ENCODE results near the gene EMSY.
"Not testable (repeated sequence)": the region's sequence is repeated elsewhere in the genome, so short reads cannot be mapped to it uniquely, and the experiment has no call there.

EMSY gene, protein sequence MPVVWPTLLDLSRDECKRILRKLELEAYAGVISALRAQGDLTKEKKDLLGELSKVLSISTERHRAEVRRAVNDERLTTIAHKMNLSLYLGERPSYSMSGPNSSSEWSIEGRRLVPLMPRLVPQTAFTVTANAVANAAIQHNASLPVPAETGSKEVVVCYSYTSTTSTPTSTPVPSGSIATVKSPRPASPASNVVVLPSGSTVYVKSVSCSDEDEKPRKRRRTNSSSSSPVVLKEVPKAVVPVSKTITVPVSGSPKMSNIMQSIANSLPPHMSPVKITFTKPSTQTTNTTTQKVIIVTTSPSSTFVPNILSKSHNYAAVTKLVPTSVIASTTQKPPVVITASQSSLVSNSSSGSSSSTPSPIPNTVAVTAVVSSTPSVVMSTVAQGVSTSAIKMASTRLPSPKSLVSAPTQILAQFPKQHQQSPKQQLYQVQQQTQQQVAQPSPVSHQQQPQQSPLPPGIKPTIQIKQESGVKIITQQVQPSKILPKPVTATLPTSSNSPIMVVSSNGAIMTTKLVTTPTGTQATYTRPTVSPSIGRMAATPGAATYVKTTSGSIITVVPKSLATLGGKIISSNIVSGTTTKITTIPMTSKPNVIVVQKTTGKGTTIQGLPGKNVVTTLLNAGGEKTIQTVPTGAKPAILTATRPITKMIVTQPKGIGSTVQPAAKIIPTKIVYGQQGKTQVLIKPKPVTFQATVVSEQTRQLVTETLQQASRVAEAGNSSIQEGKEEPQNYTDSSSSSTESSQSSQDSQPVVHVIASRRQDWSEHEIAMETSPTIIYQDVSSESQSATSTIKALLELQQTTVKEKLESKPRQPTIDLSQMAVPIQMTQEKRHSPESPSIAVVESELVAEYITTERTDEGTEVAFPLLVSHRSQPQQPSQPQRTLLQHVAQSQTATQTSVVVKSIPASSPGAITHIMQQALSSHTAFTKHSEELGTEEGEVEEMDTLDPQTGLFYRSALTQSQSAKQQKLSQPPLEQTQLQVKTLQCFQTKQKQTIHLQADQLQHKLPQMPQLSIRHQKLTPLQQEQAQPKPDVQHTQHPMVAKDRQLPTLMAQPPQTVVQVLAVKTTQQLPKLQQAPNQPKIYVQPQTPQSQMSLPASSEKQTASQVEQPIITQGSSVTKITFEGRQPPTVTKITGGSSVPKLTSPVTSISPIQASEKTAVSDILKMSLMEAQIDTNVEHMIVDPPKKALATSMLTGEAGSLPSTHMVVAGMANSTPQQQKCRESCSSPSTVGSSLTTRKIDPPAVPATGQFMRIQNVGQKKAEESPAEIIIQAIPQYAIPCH (N-terminal part only)

DNA sequence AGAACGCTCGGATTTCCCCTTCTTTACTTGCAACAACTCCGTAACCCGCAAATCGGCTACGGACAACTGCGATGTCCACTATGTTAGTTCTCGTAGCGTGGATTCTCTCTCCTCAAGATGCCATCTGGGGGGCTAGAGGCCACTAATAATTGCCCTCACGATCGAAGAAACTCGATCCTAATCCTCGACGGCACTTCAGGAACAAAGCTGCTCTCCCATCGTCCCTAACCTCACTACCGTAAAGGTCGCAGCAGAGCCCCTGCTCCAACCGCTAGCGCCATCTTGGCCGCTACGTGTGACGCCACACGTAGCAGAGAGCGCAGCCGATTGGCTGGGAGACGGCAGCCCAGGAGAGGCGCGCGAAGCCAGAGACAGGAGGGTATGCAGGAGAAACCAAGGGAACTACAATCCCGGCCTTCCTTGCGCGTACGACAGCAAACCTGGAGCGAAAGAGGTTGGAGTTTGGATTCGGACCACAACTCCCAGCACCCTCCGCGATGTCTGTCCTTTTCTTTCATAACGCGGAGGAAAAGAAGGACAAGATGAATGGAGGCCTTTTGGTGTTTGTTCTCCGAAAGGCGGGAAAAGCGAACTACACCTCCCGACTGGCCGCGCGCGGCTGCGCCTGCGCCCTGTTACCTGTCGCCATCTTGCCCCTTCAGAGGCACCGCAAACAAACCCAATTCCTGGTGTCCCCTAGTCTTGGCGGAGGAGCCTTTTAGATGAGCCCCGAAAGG, at the start of gene EMSY:
Gene EMSY (plus strand): TSS at position 635 of the 737 bp plus-strand sequence. CDS start 1,921 bp downstream, outside the sequence.
- peak; percentile 99 for DNase-seq

GRCh38 chr11:76395296-76395695, 49.5 kb upstream of the EMSY start:
- no peak for DNase-seq

- no peak for DNase-seq
Measured at GRCh38 chr11:76397383-76397782, 47.4 kb upstream of the EMSY start.

GRCh38 chr11:76400967-76401366, 43.9 kb upstream of the EMSY start:
- DNase-seq: no peak

DNA sequence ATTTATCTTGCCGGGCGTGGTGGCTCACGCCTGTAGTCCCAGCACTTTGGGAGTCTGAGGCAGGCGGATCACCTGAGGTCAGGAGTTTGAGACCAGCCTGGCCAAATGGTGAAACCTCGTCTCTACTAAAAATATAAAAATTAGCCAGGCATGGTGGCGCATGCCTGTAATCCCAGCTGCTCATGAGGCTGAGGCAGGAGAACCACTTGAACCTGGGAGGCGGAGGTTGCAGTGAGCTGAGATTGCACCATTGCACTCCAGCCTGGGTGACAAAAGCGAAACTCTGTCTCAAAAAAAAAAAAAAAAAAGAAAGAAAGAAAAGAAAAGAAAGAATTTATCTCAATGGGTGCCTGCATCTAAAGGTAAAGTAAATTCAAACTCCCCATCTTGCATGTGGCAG, 43.3 kb upstream of the EMSY start:
- not testable (repeated sequence) for DNase-seq

GRCh38 chr11:76406359-76406758, 38.5 kb upstream of the EMSY start:
- no peak for DNase-seq

DNA sequence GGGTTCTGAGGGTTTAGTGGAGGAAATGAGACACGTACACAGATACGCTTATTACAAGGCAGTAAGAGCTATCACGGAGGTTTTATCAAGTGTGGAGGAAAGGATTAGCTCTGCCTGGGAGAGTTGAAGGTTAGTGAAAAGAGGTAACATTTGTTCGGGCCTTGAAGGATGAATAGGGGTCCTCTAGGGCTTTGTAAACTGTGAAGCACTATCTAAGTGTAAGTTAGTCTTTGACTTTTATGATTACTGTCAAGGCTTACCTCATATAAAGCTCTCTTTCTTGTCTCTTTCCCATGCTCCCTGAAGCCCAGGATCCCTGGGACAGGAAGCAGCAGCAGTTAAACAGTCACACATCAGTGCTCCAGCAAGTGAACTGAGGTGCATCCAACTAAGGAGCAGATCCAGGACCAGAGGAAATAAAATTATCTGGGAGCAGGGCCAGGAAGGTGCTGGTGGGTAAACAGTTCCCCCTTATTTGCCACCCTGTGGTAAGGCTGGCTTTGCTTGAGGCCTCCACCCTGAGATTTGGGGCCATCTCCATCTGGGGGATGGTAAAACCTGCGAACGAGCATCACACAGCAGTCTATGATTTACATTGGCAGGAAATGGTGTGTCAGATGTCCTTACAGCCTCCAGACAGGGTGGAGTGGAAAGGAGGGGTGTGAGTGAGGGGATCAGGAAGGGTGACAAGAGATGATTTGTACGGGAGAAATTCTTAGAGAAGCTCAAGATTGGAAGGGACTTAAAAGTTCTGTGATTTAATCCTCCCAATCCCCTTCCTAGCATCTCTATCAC, 36.5 kb upstream of the EMSY start:
- DNase-seq: no peak

DNA sequence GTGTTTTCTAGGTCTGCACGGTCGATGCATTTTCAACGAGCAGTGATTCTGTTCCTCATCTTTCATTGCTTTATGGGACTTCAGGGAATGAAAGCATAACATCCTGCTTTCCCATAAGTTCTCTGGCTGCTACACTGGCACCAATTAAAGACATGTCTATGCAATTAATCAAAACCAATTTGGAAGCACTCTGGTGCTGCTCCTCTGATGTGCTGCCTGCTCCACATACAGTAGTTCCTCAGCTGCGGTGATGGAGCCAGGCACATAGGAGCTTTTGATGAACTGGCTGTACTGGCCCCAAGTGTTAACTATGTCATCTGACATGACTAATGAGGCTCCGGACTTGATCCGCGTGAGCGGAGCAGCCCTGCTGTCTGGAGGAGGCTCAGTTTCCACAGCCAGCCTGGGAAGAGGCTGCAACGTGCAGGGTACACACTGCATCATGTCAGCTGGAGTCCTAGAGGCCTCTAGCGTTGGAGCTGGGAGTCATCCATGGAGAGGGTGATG, 33.9 kb upstream of the EMSY start:
- no peak for DNase-seq

DNA sequence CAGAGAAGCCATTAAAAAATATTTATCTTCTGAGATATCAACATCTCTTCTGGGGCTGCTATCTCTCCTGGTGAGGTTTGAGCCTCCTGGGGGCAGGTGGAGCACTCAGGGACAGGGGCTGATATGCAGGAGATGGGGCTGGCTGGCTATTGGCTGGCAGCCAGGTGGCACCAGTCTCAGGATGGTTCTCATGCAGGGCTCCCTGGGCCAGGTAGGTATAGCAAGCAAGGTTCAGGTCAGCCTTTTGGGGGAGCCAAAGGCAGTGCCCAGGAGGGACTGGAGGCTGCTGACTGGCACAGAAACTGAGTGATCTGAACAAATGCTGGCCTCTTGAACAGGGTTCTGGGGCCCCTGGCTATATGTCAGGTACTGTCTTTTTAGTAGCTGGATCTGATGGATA, 29.7 kb upstream of the EMSY start:
- DNase-seq: no peak

- peak; percentile 66 for DNase-seq
Measured at GRCh38 chr11:76419896-76420295, 24.9 kb upstream of the EMSY start.

GRCh38 chr11:76424379-76424778, 20.4 kb upstream of the EMSY start:
- DNase-seq: no peak

- DNase-seq: no peak
Measured at GRCh38 chr11:76424891-76425290, 19.9 kb upstream of the EMSY start.

DNA sequence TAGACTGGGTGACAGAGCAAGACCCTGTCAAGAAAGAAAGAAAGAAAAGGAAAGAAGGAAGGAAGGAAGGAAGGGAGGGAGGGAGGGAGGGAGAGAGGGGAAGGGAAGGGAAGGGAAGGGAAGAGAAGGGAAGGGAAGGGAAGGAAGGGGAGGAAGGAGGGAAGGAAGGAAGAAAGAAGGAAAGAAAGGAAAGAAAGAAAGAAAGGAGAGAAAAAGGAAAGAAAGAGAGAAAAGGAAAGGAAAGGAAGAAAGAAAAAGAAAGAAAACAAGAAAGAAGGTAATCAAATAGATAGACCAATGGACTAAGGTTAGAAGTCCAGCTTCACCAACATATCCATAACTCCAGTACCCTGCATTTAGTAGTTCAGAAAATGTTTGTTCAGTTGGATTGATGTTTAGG, 18.2 kb upstream of the EMSY start:
- no peak for DNase-seq

- DNase-seq: no peak
Measured at GRCh38 chr11:76436020-76436419, 8.8 kb upstream of the EMSY start.

DNA sequence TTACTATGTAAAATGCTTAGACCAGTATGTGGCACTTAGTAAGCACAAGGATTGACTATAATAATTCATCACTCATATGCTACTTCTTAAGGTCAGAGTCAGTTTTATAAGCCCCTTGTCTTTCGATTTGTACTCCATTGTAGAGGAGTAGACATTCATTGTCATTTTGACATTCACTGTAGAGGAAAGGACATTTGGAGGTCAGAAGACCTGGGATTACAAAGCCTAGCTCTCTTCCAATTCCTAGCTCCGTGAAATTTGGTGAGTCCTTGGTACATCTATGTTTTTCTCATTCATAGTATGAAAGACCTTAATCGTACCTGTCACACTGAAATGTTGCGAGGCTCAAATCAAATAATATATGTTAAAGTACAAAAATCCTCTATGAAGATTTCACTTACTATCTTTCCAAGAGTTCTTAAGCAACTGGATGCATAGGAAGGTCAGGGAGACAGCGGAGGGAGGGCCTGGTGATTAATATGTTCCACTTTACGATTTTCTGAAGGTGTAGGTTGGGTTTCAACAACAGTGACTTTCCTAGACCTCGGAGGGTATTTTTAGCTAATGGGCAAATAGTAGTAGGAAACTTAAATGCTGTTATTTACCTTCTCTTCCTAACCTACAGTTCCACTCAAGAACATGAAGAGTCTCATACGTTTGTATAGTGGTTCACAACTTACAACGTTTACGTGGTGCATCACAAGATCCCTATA, 1.4 kb upstream of the EMSY start:
- peak; percentile 14 for DNase-seq

DNA sequence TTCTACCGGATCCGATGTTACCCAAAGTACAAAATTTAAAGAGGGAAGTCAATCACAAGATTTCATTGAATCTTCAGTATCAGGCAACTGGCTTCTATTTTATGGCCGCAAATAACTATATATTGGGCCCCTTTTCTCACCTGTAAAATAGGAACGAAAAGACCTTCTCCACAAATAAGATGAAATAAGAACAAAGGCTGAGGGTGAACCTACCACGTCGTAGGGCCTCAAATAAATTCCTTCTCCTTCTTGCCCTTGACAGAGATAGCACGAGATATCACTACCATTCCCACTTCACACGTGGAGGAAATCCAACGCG, 794 bp upstream of the EMSY start:
- peak; percentile 15 for DNase-seq

DNA sequence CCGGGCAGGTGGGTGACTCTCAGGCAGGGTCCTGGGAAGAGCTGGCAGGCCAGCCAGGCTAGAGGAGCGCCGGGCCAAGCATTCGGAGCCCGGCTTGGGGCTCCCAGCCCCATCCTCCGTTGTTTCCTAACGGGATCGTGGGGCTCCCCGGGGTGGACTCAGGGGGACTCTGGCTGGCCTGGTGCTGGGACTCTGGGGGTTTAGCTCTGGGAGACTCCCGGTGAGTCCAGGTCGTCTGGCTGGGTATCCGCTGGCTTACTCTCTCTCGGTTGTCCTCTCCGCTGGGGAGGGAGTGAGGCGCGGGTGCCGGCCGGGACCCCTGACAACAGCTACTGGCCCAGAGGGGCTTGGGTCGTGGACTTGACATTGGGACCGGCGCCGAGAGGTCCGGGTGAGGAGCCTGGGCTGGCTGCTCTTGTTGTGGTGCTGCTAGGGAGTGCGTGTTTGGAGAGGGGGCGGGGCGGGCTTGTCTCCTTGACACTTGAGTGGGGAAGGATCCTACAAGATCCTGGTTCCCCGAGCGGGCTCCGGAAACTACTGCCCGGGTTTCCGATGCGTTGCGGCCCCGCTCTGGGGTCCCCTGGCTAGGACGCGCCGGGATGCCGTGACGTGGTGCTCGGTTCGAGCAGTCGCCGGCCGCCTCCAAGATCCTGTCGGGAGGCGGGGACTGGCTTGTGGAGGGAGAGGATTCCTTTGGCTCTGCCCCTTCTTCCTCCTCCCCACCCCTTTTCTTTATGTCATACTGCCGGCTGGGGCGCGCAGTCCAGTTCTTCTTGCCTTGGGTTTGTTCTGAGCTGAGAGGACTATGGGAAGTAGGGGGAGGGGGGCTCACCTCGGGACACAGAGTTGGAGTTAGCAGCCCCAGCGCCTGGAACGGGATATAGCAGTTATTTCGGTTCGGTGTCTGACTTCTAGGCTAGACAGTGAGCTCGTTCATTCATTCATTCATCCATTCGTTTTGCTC, 585 bp downstream of the EMSY start:
- DNase-seq: peak; percentile 92

- DNase-seq: no peak
Measured at GRCh38 chr11:76448506-76448905, 3.7 kb downstream of the EMSY start.

GRCh38 chr11:76453248-76453647, 8.4 kb downstream of the EMSY start:
- no peak for DNase-seq

DNA sequence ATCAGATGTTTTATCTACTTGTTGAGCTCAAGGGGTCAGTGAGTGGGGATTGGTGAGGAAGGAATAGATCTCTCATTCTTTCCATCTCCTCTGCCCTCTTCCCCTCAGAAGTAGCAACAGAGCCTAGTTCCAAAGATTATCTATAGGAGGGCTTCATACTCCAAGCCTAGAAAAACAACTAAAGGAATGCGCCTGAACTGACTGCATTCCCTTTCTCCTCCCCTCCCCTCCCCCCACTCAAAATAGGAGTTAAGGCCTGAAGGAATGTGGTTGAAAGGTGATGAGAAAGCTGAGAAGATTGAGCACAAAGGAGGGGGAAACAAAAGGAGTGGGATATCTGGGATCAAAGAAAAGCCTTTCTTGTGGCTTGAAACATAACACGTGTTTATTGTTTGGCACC, 10.5 kb downstream of the EMSY start:
- no peak for DNase-seq
